ENCODE measurements around the gene TMTC3.

Gene TMTC3

GRCh38 chr12:88227263-88227662 is 85.2 kb downstream of the TMTC3 start:
- no peak for DNase-seq (ENCODE audit: low spot score)

- no peak for DNase-seq (ENCODE audit: low spot score)
These were observed 85.8 kb downstream of the TMTC3 start for GRCh38 chr12:88227871-88228270.

GRCh38 chr12:88228720-88229119 is 86.6 kb downstream of the TMTC3 start:
- no peak for DNase-seq (ENCODE audit: low spot score)

- no peak for DNase-seq (ENCODE audit: low spot score)
These were observed 88.2 kb downstream of the TMTC3 start for GRCh38 chr12:88230271-88230670.

- no peak for DNase-seq (ENCODE audit: low spot score)
These were observed 93.2 kb downstream of the TMTC3 start for GRCh38 chr12:88235183-88235833.

GRCh38 chr12:88237954-88238353 is 95.8 kb downstream of the TMTC3 start:
- no peak for DNase-seq (ENCODE audit: low spot score)

GRCh38 chr12:88238406-88238805 is 96.3 kb downstream of the TMTC3 start:
- no peak for DNase-seq (ENCODE audit: low spot score)

- no peak for DNase-seq (ENCODE audit: low spot score)
These were observed 99.9 kb downstream of the TMTC3 start for GRCh38 chr12:88241862-88242570.

- DNase-seq (ENCODE audit: low spot score), result no peak
These were observed 100.4 kb downstream of the TMTC3 start for GRCh38 chr12:88242571-88242925.

- no peak for DNase-seq (ENCODE audit: low spot score)
These were observed 100.8 kb downstream of the TMTC3 start for GRCh38 chr12:88242939-88243338.

- DNase-seq (ENCODE audit: low spot score), result no peak
These were observed 101.9 kb downstream of the TMTC3 start for GRCh38 chr12:88243982-88244381.

GRCh38 chr12:88245905-88246304 is 103.8 kb downstream of the TMTC3 start:
- DNase-seq (ENCODE audit: low spot score), result no peak

- no peak for DNase-seq (ENCODE audit: low spot score)
These were observed 105.1 kb downstream of the TMTC3 start for GRCh38 chr12:88247241-88247643.

GRCh38 chr12:88248606-88249005 is 106.5 kb downstream of the TMTC3 start:
- no peak for DNase-seq (ENCODE audit: low spot score)
